Subcutaneous adipose tissue (tissue), 4 donors: ENCODE data around the gene EYS. TPM values are rescaled to one million over a fixed set of nuclear protein-coding genes. Genes with fewer than 3 reads are reported as not detected.

Source experiments
- total RNA-seq, 4 donors: library from RNA; depleted of rRNA; stranded (reverse); fragments of >200 nt; gene quantifications; one replicate each; pipeline ENCODE4 v1.1.0, GENCODE V29; 2016
- TF ChIP-seq, protein P1 (sequence below): fragments of 450-650 bp; IDR thresholded peaks from one replicate; pipeline ENCODE4 v1.5.1; 2016; ENCODE audit warnings: low read depth, mild to moderate bottlenecking, control low read depth, antibody characterized with exemption, moderate library complexity

Gene EYS
- total RNA-seq, 4 donors from 2014 or later = 0.17 to 3.8 (median 0.82) TPM

DNA sequence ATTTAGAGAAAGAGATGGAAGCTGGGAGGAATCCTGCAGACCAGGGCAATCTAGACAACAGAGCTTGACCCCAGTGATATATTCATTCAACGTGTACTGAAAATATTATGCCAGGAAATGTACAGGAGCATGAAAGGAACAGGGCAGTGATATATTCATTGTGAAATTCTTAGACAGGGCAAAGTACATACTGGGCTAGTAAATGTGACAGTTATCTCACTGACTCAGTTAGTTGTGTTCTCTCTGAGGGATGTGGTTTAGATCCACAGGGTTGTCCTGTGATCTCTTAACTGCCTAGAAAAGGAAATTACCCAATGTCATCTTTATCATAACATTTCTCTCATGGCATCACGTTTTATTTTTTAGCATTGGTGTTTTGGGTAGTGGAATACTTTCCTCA, 891.3 kb downstream of the EYS start:
- TF ChIP-seq, protein P1, sequence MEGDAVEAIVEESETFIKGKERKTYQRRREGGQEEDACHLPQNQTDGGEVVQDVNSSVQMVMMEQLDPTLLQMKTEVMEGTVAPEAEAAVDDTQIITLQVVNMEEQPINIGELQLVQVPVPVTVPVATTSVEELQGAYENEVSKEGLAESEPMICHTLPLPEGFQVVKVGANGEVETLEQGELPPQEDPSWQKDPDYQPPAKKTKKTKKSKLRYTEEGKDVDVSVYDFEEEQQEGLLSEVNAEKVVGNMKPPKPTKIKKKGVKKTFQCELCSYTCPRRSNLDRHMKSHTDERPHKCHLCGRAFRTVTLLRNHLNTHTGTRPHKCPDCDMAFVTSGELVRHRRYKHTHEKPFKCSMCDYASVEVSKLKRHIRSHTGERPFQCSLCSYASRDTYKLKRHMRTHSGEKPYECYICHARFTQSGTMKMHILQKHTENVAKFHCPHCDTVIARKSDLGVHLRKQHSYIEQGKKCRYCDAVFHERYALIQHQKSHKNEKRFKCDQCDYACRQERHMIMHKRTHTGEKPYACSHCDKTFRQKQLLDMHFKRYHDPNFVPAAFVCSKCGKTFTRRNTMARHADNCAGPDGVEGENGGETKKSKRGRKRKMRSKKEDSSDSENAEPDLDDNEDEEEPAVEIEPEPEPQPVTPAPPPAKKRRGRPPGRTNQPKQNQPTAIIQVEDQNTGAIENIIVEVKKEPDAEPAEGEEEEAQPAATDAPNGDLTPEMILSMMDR = no peak

DNA sequence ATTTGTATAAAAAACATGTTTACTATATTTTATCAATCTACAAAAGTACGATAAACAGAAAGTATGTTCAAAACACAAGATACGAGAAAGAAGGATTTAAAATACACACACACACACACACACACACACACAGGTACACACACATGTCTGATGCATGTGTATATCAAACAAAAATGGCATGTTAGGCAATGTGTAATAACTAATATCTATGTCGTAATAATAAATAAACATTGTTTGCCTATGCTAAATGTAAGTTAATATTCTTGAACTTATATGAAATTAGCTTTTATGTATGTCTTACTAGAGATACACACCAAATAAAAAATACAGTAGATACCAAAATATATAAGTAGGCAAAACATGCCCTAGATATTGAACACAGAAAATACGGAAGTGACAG, 894.9 kb downstream of the EYS start:
- TF ChIP-seq, protein P1 = no peak

DNA sequence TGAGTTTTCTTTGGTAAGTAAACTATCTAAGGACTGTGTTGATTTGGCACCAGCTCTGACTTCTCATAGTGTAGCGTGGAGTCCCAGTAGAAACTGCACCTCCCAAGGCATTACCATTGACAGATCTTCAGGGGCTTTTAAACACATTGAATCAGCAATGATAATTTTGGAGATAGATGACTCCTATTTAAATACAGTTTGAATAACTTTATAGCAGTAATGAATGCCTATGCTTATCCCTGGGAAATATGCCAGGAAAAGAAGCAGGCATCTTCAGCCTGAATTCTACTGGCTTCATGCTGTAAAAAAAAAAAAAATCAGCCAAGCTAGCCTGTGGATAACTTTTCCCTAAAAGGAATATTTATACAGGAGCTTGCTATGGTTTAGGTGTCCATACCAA, 895.9 kb downstream of the EYS start:
- TF ChIP-seq, protein P1 = no peak

DNA sequence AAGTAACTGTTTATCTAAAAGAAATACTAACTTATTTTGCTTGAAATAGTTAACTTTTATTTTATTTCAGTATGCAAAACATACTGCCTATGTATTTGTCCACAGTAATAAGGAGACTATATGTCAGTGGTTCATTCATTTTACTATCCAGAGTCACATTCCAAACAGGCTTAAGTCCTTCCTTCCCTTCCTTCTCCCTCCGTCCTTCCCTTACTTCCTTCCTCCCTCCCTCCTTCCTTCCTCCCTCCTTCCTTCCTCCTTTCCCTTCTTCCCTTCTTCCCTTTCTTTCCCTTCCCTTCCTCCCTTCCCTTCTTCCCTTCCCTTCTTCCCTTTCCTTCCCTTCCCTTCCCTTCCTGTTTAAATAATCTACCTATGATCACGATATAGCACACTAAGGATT, 899.2 kb downstream of the EYS start:
- TF ChIP-seq, protein P1 = no peak

DNA sequence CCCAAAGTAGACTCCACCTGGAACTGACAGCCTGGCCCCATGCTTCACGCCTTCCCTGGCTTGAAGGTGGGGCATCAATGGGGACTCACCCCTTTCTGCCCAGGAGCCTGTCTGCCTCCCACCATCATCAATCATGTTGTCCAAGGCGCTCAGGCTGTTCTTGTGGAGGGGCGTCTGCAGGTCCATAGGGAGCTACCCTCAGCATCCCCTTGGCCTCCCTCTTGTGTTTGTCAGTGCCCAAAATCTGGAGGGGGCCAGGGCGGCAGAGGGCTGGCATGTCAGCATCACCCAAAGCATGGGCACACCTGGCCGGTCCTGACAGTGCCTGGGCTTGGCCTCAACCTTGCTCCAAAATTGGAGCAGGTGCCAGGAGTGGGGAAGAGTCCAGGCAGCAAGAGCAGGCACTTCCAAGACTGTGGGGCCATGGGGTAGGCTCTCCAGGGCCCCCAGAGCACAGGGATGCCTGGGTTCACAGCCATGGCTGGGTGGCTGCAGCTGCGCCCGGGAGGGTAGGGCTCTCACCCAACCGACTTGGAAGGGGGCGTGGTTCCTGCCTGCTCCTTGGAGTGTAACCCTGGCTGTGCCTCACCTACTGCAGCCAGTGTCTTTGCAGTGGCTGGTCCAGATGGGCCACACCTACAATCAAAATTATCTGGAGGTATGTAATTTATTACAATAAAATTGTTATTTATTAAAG, 903.4 kb downstream of the EYS start:
- TF ChIP-seq, protein P1 = no peak

DNA sequence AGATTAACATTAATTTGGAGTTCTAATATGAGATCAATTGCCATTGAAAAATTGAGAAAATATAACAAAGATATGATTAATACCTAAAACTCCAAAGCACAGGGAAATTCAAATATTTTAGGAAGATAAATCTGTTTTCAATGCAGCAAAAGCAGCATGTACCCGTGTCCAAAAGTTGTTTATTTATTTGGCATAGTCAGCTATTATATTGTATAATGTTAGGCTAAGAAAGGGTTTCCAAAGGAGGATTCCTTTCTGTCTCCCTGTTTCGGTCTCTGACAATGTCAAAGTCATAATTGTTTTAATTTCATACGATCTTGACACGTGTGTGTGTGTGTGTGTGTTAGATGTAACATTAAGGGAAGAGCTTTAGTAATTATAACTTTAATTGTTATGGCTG, 914.5 kb downstream of the EYS start:
- TF ChIP-seq, protein P1 = no peak

DNA sequence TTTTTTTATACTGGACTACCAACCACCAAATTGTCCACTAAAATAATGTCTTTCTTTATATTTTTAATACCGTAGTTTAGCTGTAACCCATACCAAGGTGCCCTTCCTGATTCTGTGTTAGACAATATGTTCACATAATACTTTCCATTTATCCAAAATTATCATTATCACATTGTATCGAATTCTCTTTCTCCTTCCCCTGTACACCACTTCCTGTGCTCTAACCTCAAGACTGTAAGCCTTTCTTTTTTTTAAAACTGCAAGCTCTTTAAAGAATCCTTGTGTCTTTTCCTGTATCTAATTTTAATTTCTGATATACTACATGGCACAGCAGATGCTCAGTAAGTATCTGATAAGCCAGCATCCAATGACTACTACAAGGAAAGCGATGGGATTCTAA, 917.5 kb downstream of the EYS start:
- TF ChIP-seq, protein P1 = no peak
